Measurements from ENCODE around the gene IL4R.

IL4R gene

GRCh38 chr16:27346819-27347218 lies 33.0 kb downstream of the IL4R start:
- Histone ChIP-seq H3K36me3 (replicated peaks; ENCODE audit: insufficient read depth, low read length) (no peaks in the 10 kb centered on the region), H3K4me1 (ENCODE audit: low read length) (no peaks in the 10 kb centered on the region), H3K9ac (ENCODE audit: low read length) (no peak overlapping the region), H3F3A (ENCODE audit: insufficient read depth, low read length) (no peaks in the 10 kb centered on the region), H3K4me3 (ENCODE audit: low read length) (no peak overlapping the region), H2AFZ (ENCODE audit: low read length) (no peak overlapping the region), H3K27ac (ENCODE audit: low read length) (no peak overlapping the region), H3K9me3 (replicated peaks; ENCODE audit: insufficient read depth, low read length) (no peaks in the 10 kb centered on the region), H3K27me3 (replicated peaks; ENCODE audit: insufficient read depth, low read length) (no peaks in the 10 kb centered on the region), H3K4me2 (ENCODE audit: low read depth, low read length) (no peak overlapping the region), H3K79me2 (ENCODE audit: low read length) (no peaks in the 10 kb centered on the region), H4K20me1 (ENCODE audit: insufficient read depth, low read length) (no peaks in the 10 kb centered on the region), H3K9me2 (replicated peaks; ENCODE audit: insufficient read depth, low read length) (no peaks in the 10 kb centered on the region)
- TF ChIP-seq EZH2 (optimal IDR thresholded peaks at IDR 0.05; ENCODE audit: low read depth, low read length) (no peak), CTCF (IDR thresholded peaks at IDR 0.05; ENCODE audit: low read length) (no peak), EZH2phosphoT487 (IDR thresholded peaks at IDR 0.05; ENCODE audit: low read length) (no peak)
- no peak for DNase-seq

GRCh38 chr16:27347930-27348685 lies 34.3 kb downstream of the IL4R start:
- no peaks in the 10 kb centered on the region for H3F3A ChIP-seq (ENCODE audit: insufficient read depth, low read length)
- no peaks in the 10 kb centered on the region for H3K79me2 ChIP-seq (ENCODE audit: low read length)
- no peak overlapping the region for H3K9ac ChIP-seq (ENCODE audit: low read length)
- no peak overlapping the region for H3K4me3 ChIP-seq (ENCODE audit: low read length)
- no peaks in the 10 kb centered on the region for H4K20me1 ChIP-seq (ENCODE audit: insufficient read depth, low read length)
- no peak overlapping the region for H3K27ac ChIP-seq (ENCODE audit: low read length)
- no peak for DNase-seq
- H2AFZ ChIP-seq (ENCODE audit: low read length) = no peak overlapping the region
- no peaks in the 10 kb centered on the region for H3K4me1 ChIP-seq (ENCODE audit: low read length)
- no peaks in the 10 kb centered on the region for H3K9me2 ChIP-seq (replicated peaks; ENCODE audit: insufficient read depth, low read length)
- TF ChIP-seq CTCF (IDR thresholded peaks at IDR 0.05; ENCODE audit: low read length) = no peak
- TF ChIP-seq EZH2phosphoT487 (IDR thresholded peaks at IDR 0.05; ENCODE audit: low read length) = no peak
- TF ChIP-seq EZH2 (optimal IDR thresholded peaks at IDR 0.05; ENCODE audit: low read depth, low read length) = no peak
- no peaks in the 10 kb centered on the region for H3K27me3 ChIP-seq (replicated peaks; ENCODE audit: insufficient read depth, low read length)
- H3K4me2 ChIP-seq (ENCODE audit: low read depth, low read length) = no peak overlapping the region
- H3K9me3 ChIP-seq (replicated peaks; ENCODE audit: insufficient read depth, low read length) = no peaks in the 10 kb centered on the region
- H3K36me3 ChIP-seq (replicated peaks; ENCODE audit: insufficient read depth, low read length) = no peaks in the 10 kb centered on the region

- no peaks in the 10 kb centered on the region for H3F3A ChIP-seq (ENCODE audit: insufficient read depth, low read length)
- H3K9me3 ChIP-seq (replicated peaks; ENCODE audit: insufficient read depth, low read length) = no peaks in the 10 kb centered on the region
- no peak for TF ChIP-seq EZH2 (optimal IDR thresholded peaks at IDR 0.05; ENCODE audit: low read depth, low read length)
- no peak for TF ChIP-seq EZH2phosphoT487 (IDR thresholded peaks at IDR 0.05; ENCODE audit: low read length)
- no peak for TF ChIP-seq CTCF (IDR thresholded peaks at IDR 0.05; ENCODE audit: low read length)
- no peak overlapping the region for H3K4me3 ChIP-seq (ENCODE audit: low read length)
- no peaks in the 10 kb centered on the region for H3K36me3 ChIP-seq (replicated peaks; ENCODE audit: insufficient read depth, low read length)
- no peaks in the 10 kb centered on the region for H4K20me1 ChIP-seq (ENCODE audit: insufficient read depth, low read length)
- no peaks in the 10 kb centered on the region for H3K4me1 ChIP-seq (ENCODE audit: low read length)
- H3K9me2 ChIP-seq (replicated peaks; ENCODE audit: insufficient read depth, low read length) = no peaks in the 10 kb centered on the region
- H3K79me2 ChIP-seq (ENCODE audit: low read length) = no peaks in the 10 kb centered on the region
- no peak overlapping the region for H3K9ac ChIP-seq (ENCODE audit: low read length)
- no peak overlapping the region for H3K27ac ChIP-seq (ENCODE audit: low read length)
- H2AFZ ChIP-seq (ENCODE audit: low read length) = no peak overlapping the region
- no peak for DNase-seq
- H3K27me3 ChIP-seq (replicated peaks; ENCODE audit: insufficient read depth, low read length) = no peaks in the 10 kb centered on the region
- H3K4me2 ChIP-seq (ENCODE audit: low read depth, low read length) = no peak overlapping the region
Measured at GRCh38 chr16:27349276-27349675, 35.5 kb downstream of the IL4R start.
